Right lobe of liver (tissue), 4 donors: ENCODE results near the gene ADCY9.

Experiments used
- CTCF ChIP-seq, 4 donors: fragments of 200-600 bp in 3 of 4; fragments of 450-650 bp in 1 of 4; IDR thresholded peaks; one replicate each; pipeline versions ENCODE4 v1.5.1 to v1.8.0; 2016 to 2022; ENCODE audit warnings: antibody characterized with exemption in 4 of 4, mild to moderate bottlenecking in 2 of 4
- POLR2A ChIP-seq: fragments of 450-650 bp; IDR thresholded peaks from one replicate; pipeline ENCODE4 v1.6.1; 2017; ENCODE audit warnings: antibody characterized with exemption, mild to moderate bottlenecking
- donor health status: DM: no; HTN: no; CAD: no.
- donor health status: DM: no; HTN: no; CAD: no.
- donor health status: DM: no; HTN: yes; CAD: no.

- no peak for TF ChIP-seq POLR2A
- no peak for TF ChIP-seq CTCF (IDR thresholded peaks at IDR 0.05)
These were observed 108.1 kb downstream of the ADCY9 start for GRCh38 chr16:4008116-4008515.
